Right renal cortex interstitium (tissue), 3 donors: Measurements from ENCODE around the gene DHFR. TPM values are rescaled to one million over a fixed set of nuclear protein-coding genes. Genes with fewer than 3 reads are reported as not detected.

Source experiments
- DNase-seq, 3 donors: peaks; one replicate each; pipeline ENCODE4 v3.0.0-alpha.2; 2013; ENCODE audit warnings: low read depth in 3 of 3, low spot score in 2 of 3
- polyA plus RNA-seq, 3 donors: library from polyadenylated mRNA; unstranded; fragments of 120-200 nt; gene quantifications; one replicate each; pipeline ENCODE4 v1.2.1, GENCODE V29; 2013; ENCODE audit not compliant: insufficient read length in 3 of 3

Gene DHFR
- polyA plus RNA-seq, 3 donors: 71.7 to 84.5 (median 73.6) TPM

- DNase-seq: no peak
Measured at GRCh38 chr5:80656425-80656824, 1.6 kb upstream of the DHFR start.

- DNase-seq: no peak
Measured at GRCh38 chr5:80655231-80655774, 520 bp upstream of the DHFR start.

GRCh38 chr5:80654054-80654390 is 761 bp downstream of the DHFR start:
- DNase-seq: no peak

- no peak for DNase-seq
Measured at GRCh38 chr5:80653502-80653901, 1.3 kb downstream of the DHFR start.

- DNase-seq: no peak
Measured at GRCh38 chr5:80646926-80647325, 7.9 kb downstream of the DHFR start.

- no peak for DNase-seq
Measured at GRCh38 chr5:80644900-80645299, 9.9 kb downstream of the DHFR start.

GRCh38 chr5:80641353-80641752 is 13.4 kb downstream of the DHFR start:
- no peak for DNase-seq

- no peak for DNase-seq
Measured at GRCh38 chr5:80634193-80634592, 20.6 kb downstream of the DHFR start.

GRCh38 chr5:80632700-80633099 is 22.1 kb downstream of the DHFR start:
- no peak for DNase-seq

GRCh38 chr5:80631278-80632259 is 23.2 kb downstream of the DHFR start:
- no peak for DNase-seq

GRCh38 chr5:80629281-80629680 is 25.5 kb downstream of the DHFR start:
- DNase-seq: no peak

- DNase-seq: no peak
Measured at GRCh38 chr5:80625230-80625629, 29.6 kb downstream of the DHFR start.

- DNase-seq: no peak
Measured at GRCh38 chr5:80623999-80624398, 30.8 kb downstream of the DHFR start.

- no peak for DNase-seq
Measured at GRCh38 chr5:80622756-80623155, 32.0 kb downstream of the DHFR start.

GRCh38 chr5:80620211-80620610 is 34.6 kb downstream of the DHFR start:
- no peak for DNase-seq

GRCh38 chr5:80619086-80619485 is 35.7 kb downstream of the DHFR start:
- no peak for DNase-seq

GRCh38 chr5:80618438-80618837 is 36.3 kb downstream of the DHFR start:
- no peak for DNase-seq

- DNase-seq: no peak
Measured at GRCh38 chr5:80615266-80615914, 39.4 kb downstream of the DHFR start.

- DNase-seq: no peak
Measured at GRCh38 chr5:80609692-80610091, 45.1 kb downstream of the DHFR start.

GRCh38 chr5:80608731-80609130 is 46.1 kb downstream of the DHFR start:
- no peak for DNase-seq

GRCh38 chr5:80607832-80608231 is 47.0 kb downstream of the DHFR start:
- DNase-seq: no peak

GRCh38 chr5:80607343-80607742 is 47.4 kb downstream of the DHFR start:
- DNase-seq: no peak
